ENCODE measurements around the gene HS3ST5. TPM values are rescaled to one million over a fixed set of nuclear protein-coding genes. Genes with fewer than 3 reads are reported as not detected.

The HS3ST5 gene
- total RNA-seq, 1 donor from 2014 or later: not detected

DNA sequence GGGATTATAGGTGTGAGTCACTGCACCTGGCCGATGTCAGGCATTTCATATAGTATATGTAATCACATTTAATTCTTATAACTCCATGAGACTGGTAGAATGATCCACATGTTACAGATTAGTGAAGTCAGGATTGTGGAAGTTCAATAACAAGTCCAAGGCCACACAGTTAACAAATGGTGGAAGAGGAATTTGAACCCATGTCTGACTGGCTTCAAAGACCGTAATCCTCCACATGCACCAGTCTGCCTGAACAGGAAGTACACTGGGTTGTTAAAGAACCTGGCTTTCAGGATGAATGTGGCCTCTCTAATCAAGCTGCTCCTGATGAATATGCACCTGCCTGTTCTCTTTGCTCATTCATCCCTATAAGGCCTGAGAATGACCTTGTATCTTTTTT is 249.9 kb downstream of the HS3ST5 start:
- Mint-ChIP-seq H3K4me3 (no peak overlapping the region), H3K4me1 (no peaks in the 10 kb centered on the region), H3K9me3 (no peaks in the 10 kb centered on the region), H3K36me3 (ENCODE audit: low read depth) (no peaks in the 10 kb centered on the region), H3K27me3 (peaks cover 2% of the 10 kb centered on the region), H3K27ac (no peak overlapping the region)
- intact Hi-C loops (cut with micrococcal nuclease): loop anchor here (10.0 kb wide), 2 partner anchors 212 to 2002 kb away; no protein-coding TSS in a partner anchor
- ATAC-seq (ENCODE audit: low read depth) (no peak), DNase-seq (no peak)
- CTCF ChIA-PET: no interaction called here
- POLR2A ChIA-PET: no interaction called here
- no peak for TF ChIP-seq CTCF (IDR thresholded peaks at IDR 0.05)

- intact Hi-C loops (cut with micrococcal nuclease): loop anchor here (10.0 kb wide), 2 partner anchors 214 to 2004 kb away; no protein-coding TSS in a partner anchor
- Mint-ChIP-seq H3K27ac (no peak overlapping the region), H3K9me3 (no peaks in the 10 kb centered on the region), H3K36me3 (ENCODE audit: low read depth) (no peaks in the 10 kb centered on the region), H3K4me1 (no peaks in the 10 kb centered on the region), H3K27me3 (peaks cover 2% of the 10 kb centered on the region), H3K4me3 (no peak overlapping the region)
- no peak for ATAC-seq (ENCODE audit: low read depth)
- no peak for DNase-seq
- POLR2A ChIA-PET: no interaction called here
- TF ChIP-seq CTCF (IDR thresholded peaks at IDR 0.05): no peak
- CTCF ChIA-PET: no interaction called here
Measured at GRCh38 chr6:114090626-114091025, 252.2 kb downstream of the HS3ST5 start.

DNA sequence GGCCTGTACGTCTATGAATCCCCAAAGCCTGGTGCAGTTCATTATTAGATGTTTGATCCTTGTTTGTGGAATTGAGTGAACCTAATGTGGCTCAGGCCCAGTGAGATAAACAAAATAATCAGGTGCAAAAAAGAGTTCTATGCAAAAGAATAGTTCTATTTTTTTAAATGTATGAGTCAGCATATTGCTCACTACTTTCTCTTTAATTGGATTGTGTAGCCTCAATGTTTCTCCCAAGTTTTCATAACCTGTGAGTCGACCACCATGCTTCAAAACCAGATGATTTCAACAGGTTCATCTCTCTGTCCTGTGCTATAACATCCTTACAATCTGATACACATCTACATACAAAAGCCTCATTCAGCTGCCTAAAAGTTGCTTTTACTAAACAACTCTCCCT is 255.3 kb downstream of the HS3ST5 start:
- Mint-ChIP-seq H3K27ac (no peak overlapping the region), H3K9me3 (no peaks in the 10 kb centered on the region), H3K36me3 (ENCODE audit: low read depth) (no peaks in the 10 kb centered on the region), H3K4me1 (no peaks in the 10 kb centered on the region), H3K4me3 (no peak overlapping the region), H3K27me3 (peaks cover 4% of the 10 kb centered on the region)
- ChIA-PET POLR2A (no interaction called here), CTCF (no interaction called here)
- intact Hi-C loops (cut with micrococcal nuclease): no loop called here
- no peak for TF ChIP-seq CTCF (IDR thresholded peaks at IDR 0.05)
- no peak for DNase-seq
- ATAC-seq (ENCODE audit: low read depth): no peak

- POLR2A ChIA-PET: no interaction called here
- CTCF ChIA-PET: no interaction called here
- H3K4me1 Mint-ChIP-seq: no peaks in the 10 kb centered on the region
- H3K9me3 Mint-ChIP-seq: no peaks in the 10 kb centered on the region
- no peak for TF ChIP-seq CTCF (IDR thresholded peaks at IDR 0.05)
- intact Hi-C loops (cut with micrococcal nuclease): no loop called here
- DNase-seq: no peak
- H3K27me3 Mint-ChIP-seq: peaks cover 4% of the 10 kb centered on the region
- no peak for ATAC-seq (ENCODE audit: low read depth)
- H3K4me3 Mint-ChIP-seq: no peak overlapping the region
- no peaks in the 10 kb centered on the region for H3K36me3 Mint-ChIP-seq (ENCODE audit: low read depth)
- no peak overlapping the region for H3K27ac Mint-ChIP-seq
Measured at GRCh38 chr6:114085211-114085610, 257.6 kb downstream of the HS3ST5 start.

DNA sequence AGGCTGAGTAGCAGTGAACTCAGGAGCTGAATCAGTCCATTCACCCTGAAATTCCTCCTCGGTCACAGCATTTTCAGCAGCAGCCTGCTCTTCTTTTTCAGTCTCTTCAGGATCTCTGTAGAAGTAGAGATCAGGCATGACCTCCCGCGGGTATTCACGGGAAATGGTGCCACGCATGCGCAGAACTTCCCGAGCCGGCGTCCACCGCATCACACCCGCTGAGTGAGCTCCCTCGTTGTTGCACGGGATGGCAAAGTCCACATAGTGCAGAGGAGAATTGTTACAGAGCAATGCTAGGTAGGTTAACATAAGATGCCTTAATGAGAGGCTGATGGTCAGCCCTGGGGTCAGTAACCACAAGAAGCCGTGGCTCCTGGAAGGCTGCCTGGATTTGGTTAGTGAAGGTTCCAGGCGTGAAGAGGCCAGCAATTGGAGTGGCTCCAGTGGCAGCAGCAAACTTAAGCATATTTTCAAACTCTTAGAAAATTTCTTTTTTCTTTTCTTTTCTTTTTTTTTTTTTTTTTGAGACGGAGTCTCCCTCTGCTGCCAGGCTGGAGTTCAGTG is 258.4 kb downstream of the HS3ST5 start:
- no peak for TF ChIP-seq CTCF (IDR thresholded peaks at IDR 0.05)
- Mint-ChIP-seq H3K27me3 (peaks cover 4% of the 10 kb centered on the region), H3K4me3 (no peak overlapping the region), H3K9me3 (no peaks in the 10 kb centered on the region), H3K36me3 (ENCODE audit: low read depth) (no peaks in the 10 kb centered on the region), H3K4me1 (no peaks in the 10 kb centered on the region), H3K27ac (no peak overlapping the region)
- no peak for DNase-seq
- intact Hi-C loops (cut with micrococcal nuclease): no loop called here
- ChIA-PET CTCF (no interaction called here), POLR2A (no interaction called here)
- ATAC-seq (ENCODE audit: low read depth): no peak
